ENCODE measurements around the gene SPEM2. TPM values are rescaled to one million over a fixed set of nuclear protein-coding genes. Genes with fewer than 3 reads are reported as not detected.

The SPEM2 gene
- total and polyA plus RNA-seq, 2 of the 4 experiments (the other 2 are of a cell fraction): not detected

- H3K4me1 ChIP-seq (ENCODE audit: control insufficient read depth, insufficient read depth, low read length): peaks cover 12% of the 10 kb centered on the region; the same call in 1 of the 2 replicates
- H3K23ac ChIP-seq (ENCODE audit: low read depth, low read length): no peak overlapping the region
- TF ChIP-seq SMC3 (IDR thresholded peaks at IDR 0.05; ENCODE audit: low read depth, low read length) (no peak), CEBPB (IDR thresholded peaks at IDR 0.05; ENCODE audit: low read depth, low read length) (no peak), POLR2A (IDR thresholded peaks at IDR 0.05; ENCODE audit: low read depth, low read length) (no peak), CHD1 (IDR thresholded peaks at IDR 0.05; ENCODE audit: low read depth, low read length) (no peak), FOS (IDR thresholded peaks at IDR 0.05; ENCODE audit: low read depth, low read length) (no peak), ELK1 (IDR thresholded peaks at IDR 0.05; ENCODE audit: borderline replicate concordance, low read depth, low read length) (no peak)
- no peaks in the 10 kb centered on the region for H3K9me3 ChIP-seq (ENCODE audit: control insufficient read depth, insufficient read depth, low read length)
- no peak overlapping the region for H3K18ac ChIP-seq (ENCODE audit: low read depth, low read length)
- H3K36me3 ChIP-seq (ENCODE audit: control insufficient read depth, insufficient read depth, low read length): peaks cover 37% of the 10 kb centered on the region
- H2BK20ac ChIP-seq (ENCODE audit: low read depth, low read length): no peak overlapping the region
- DNase-seq: no peak
- WGBS, 2 experiments (ENCODE audit: extremely low coverage in 2 of 2, insufficient read length in 1 of 2): no CpG with 5 or more reads among the region's 3 CpGs
- H2AK5ac ChIP-seq (ENCODE audit: low read depth, low read length): no peak overlapping the region
- peaks cover 25% of the 10 kb centered on the region for H3K9me1 ChIP-seq (ENCODE audit: insufficient read depth, low read length)
- no peaks in the 10 kb centered on the region for H3K27me3 ChIP-seq (ENCODE audit: control insufficient read depth, insufficient read depth, low read length)
- H3K79me1 ChIP-seq (ENCODE audit: low read depth in 1 of 2, low read length in 2 of 2): peaks cover 9 to 77% of the 10 kb centered on the region in 2 experiments
- in situ Hi-C loops (cut with MboI; ENCODE audit: low sequenced_read_pairs) (no loop called here), dilution Hi-C loops (cut with HindIII; ENCODE audit: low sequenced_read_pairs, unreplicated experiment) (no loop called here), intact Hi-C loops (cut with micrococcal nuclease) (no loop called here)
- no peak for ATAC-seq (ENCODE audit: low read depth)
- H2BK15ac ChIP-seq (ENCODE audit: low read depth, low read length): no peak overlapping the region
- H3K56ac ChIP-seq (ENCODE audit: extremely low read depth, insufficient read depth, low read length): no peak overlapping the region
- H3K4me3 ChIP-seq (ENCODE audit: insufficient read depth, low read depth, low read length): no peak overlapping the region
- H2BK120ac ChIP-seq (ENCODE audit: low read depth, low read length): no peak overlapping the region
- no TSS peak for BruUV-seq (replicated peaks)
- H4K8ac ChIP-seq (ENCODE audit: low read depth in 2 of 2, low read length in 2 of 2): no peak overlapping the region
- H3K4ac ChIP-seq (ENCODE audit: low read depth, low read length): no peak overlapping the region
- no peak overlapping the region for H4K91ac ChIP-seq (ENCODE audit: insufficient read depth, low read depth, low read length)
- H3K14ac ChIP-seq (replicated peaks; ENCODE audit: low read depth, low read length): no peak overlapping the region
- ChIA-PET CTCF (no interaction called here), POLR2A (ENCODE audit: unreplicated experiment) (no interaction called here)
- H2AFZ ChIP-seq (replicated peaks; ENCODE audit: low read length, poor library complexity): no peak overlapping the region
- H4K5ac ChIP-seq (ENCODE audit: low read depth, low read length): no peak overlapping the region
- no peak overlapping the region for H2AK9ac ChIP-seq (replicated peaks; ENCODE audit: low read depth, low read length, poor library complexity)
- no peak overlapping the region for H3K9ac ChIP-seq (ENCODE audit: low read depth, low read length)
- no peak overlapping the region for H2BK5ac ChIP-seq (ENCODE audit: low read depth, low read length, poor library complexity, severe bottlenecking)
- no peak overlapping the region for H3K4me2 ChIP-seq (ENCODE audit: low read depth, low read length)
- H4K20me1 ChIP-seq (ENCODE audit: insufficient read depth, low read length): peaks cover 73% of the 10 kb centered on the region
- H3K27ac ChIP-seq (ENCODE audit: insufficient read depth, low read length): no peak overlapping the region
Measured at GRCh38 chr17:7467498-7467897, 42.1 kb downstream of the SPEM2 start.
